K562 (cell line): Measurements from ENCODE around the gene TRIP6. TPM values are rescaled to one million over a fixed set of nuclear protein-coding genes. Genes with fewer than 3 reads are reported as not detected.
"Not testable (repeated sequence)": the region's sequence is repeated elsewhere in the genome, so short reads cannot be mapped to it uniquely, and the experiment has no call there.

Source experiments
- ATAC-seq: fragments of 200-7000 bp; cut with Tn5 transposase; 3 replicates; pipeline ENCODE4 v1.9.1; 2020; ENCODE audit warnings: moderate library complexity
- BruUV-seq: library from RNA; stranded (reverse); fragments of 400-500 nt; replicated peaks from 2 replicates; lab custom pipeline; 2021; lab: Mats Ljungman, UMichigan
- CTCF ChIA-PET: fragments of 300-600 bp; formaldehyde crosslinking; extraction: SDS; loops from one replicate; lab custom pipeline; 2021; ENCODE audit warnings: low intra/inter-chr PET ratio; lab: Yijun Ruan, JAX
- POLR2A ChIA-PET: fragments of 300-600, 350-650 bp; sonication (Branson Sonifier 250); formaldehyde crosslinking; extraction: SDS; loops from one replicate; lab custom pipeline; 2021; ENCODE audit warnings: antibody characterized with exemption, inconsistent platforms; lab: Yijun Ruan, JAX
- DNase-seq, 4 experiments: peaks; one replicate each; pipeline versions ENCODE4 v3.0.0 to v3.0.0-alpha.2; 2011 to 2018; ENCODE audit warnings: low spot score in 3 of 4, mixed read lengths in 3 of 4; ENCODE audit errors: extremely low read depth in 1 of 4
- FAIRE-seq: peaks from 2 replicates; lab custom pipeline; 2011; peaks lifted over from hg19 to GRCh38; lab: Jason Lieb, UNC
- H2AFZ ChIP-seq: 2 replicates; pipeline ENCODE4 v1.6.0; 2011; ENCODE audit warnings: low read depth, low read length, control low read depth, inconsistent platforms
- H3K27ac ChIP-seq: fragments of 200-600 bp; 3 replicates; pipeline ENCODE4 v1.8.0; 2011; ENCODE audit warnings: low read depth, mild to moderate bottlenecking, control low read depth, inconsistent platforms, low read length, moderate library complexity, mixed read lengths; ENCODE audit errors: extremely low read depth
- H3K27me3 ChIP-seq, 2 experiments: fragments of 300-600 bp in 1 of 2; 2 replicates in 1 of 2; 3 replicates in 1 of 2; pipeline versions ENCODE4 v1.6.0 to v1.8.0; 2011; ENCODE audit warnings: inconsistent platforms in 2 of 2, low read length in 2 of 2, mild to moderate bottlenecking in 1 of 2, mixed read lengths in 1 of 2, moderate library complexity in 1 of 2; ENCODE audit not compliant: control insufficient read depth in 2 of 2, insufficient read depth in 2 of 2
- H3K36me3 ChIP-seq: fragments of 300-600 bp; 3 replicates; pipeline ENCODE4 v1.8.0; 2011; ENCODE audit warnings: mild to moderate bottlenecking, low read length, inconsistent platforms; ENCODE audit not compliant: control insufficient read depth, insufficient read depth
- H3K4me1 ChIP-seq, 2 experiments: fragments of 200-600 bp in 1 of 2; replicated peaks in 1 of 2; 2 replicates in 1 of 2; 3 replicates in 1 of 2; pipeline versions ENCODE4 v1.5.1 to v1.8.0; 2011; ENCODE audit warnings: inconsistent platforms in 2 of 2, low read length in 2 of 2, mild to moderate bottlenecking in 1 of 2, mixed read lengths in 1 of 2, moderate library complexity in 1 of 2; ENCODE audit not compliant: control insufficient read depth in 2 of 2, insufficient read depth in 2 of 2
- H3K4me2 ChIP-seq: 2 replicates; pipeline ENCODE4 v1.6.1; 2011; ENCODE audit warnings: low read length, control low read depth, inconsistent platforms, mixed read lengths; ENCODE audit not compliant: insufficient read depth
- H3K4me3 ChIP-seq: fragments of 200-600 bp; sonication (generic), shearing (Covaris generic); 2 replicates; pipeline ENCODE4 v1.5.1; 2016; ENCODE audit warnings: control low read depth, inconsistent platforms
- H3K79me2 ChIP-seq: fragments of 200-600 bp; 3 replicates; pipeline ENCODE4 v1.8.0; 2011; ENCODE audit warnings: low read length, inconsistent platforms; ENCODE audit not compliant: control insufficient read depth, insufficient read depth
- H3K9ac ChIP-seq, 2 experiments: 2 replicates each; pipeline versions ENCODE4 v1.6.0 to v1.6.1; 2011; ENCODE audit warnings: low read depth in 2 of 2, low read length in 2 of 2, control low read depth in 1 of 2, inconsistent platforms in 1 of 2, mild to moderate bottlenecking in 1 of 2, mixed read lengths in 1 of 2; ENCODE audit not compliant: insufficient read depth in 1 of 2
- H3K9me1 ChIP-seq: one replicate; pipeline ENCODE4 v1.6.0; 2011; ENCODE audit warnings: inconsistent platforms, mild to moderate bottlenecking, low read length, moderate library complexity; ENCODE audit not compliant: control insufficient read depth, insufficient read depth
- H3K9me3 ChIP-seq: replicated peaks from 2 replicates; pipeline ENCODE4 v1.5.1; 2011; ENCODE audit warnings: low read depth, low read length, inconsistent platforms; ENCODE audit not compliant: control insufficient read depth, insufficient read depth
- H4K20me1 ChIP-seq: replicated peaks from 2 replicates; pipeline ENCODE4 v1.6.1; 2011; ENCODE audit warnings: low read length, inconsistent platforms, mixed read lengths; ENCODE audit not compliant: control insufficient read depth, insufficient read depth
- STAG1 ChIP-seq: sonication (generic); formaldehyde crosslinking; IDR thresholded peaks from 2 replicates; pipeline ENCODE4 v1.5.0; 2020; ENCODE audit warnings: missing genetic modification reagents, borderline replicate concordance
- U2AF1 ChIP-seq: fragments of 200-400 bp; formaldehyde crosslinking; optimal IDR thresholded peaks from 2 replicates; pipeline ENCODE3; 2017; ENCODE audit warnings: mild to moderate bottlenecking, low read depth, low read length, moderate library complexity
- WGBS: fragments of 100-300 bp; shearing (Covaris generic); methylation state at CpG from one replicate; pipeline ENCODE4 v1.1.6; 2016; ENCODE audit warnings: low coverage, mixed read lengths; ENCODE audit not compliant: insufficient coverage; ENCODE audit errors: missing lambda C conversion rate; 5-methylcytosine and 5-hydroxymethylcytosine counted together
- in situ Hi-C: fragments of 300-500 bp; cut with MboI; formaldehyde crosslinking; loops from 4 replicates; pipeline ENCODE4 v1.15.0; 2018; ENCODE audit warnings: inconsistent platforms, mixed read lengths
- intact Hi-C: fragments of 100-400 bp; cut with micrococcal nuclease; formaldehyde crosslinking; loops from 2 replicates; pipeline ENCODE4 v1.14.2; 2022
- polyA plus RNA-seq, 8 experiments: library from polyadenylated mRNA; depleted of rRNA in 4 of 8; stranded (reverse) in 5 of 8; unstranded in 3 of 8; fragments of >200 nt; fragmentation: Nextera tagmentation in 2 of 8; fragmentation: Illumina TruSeq in 1 of 8; extraction: Ambion mirVana in 2 of 8; extraction: Trizol in 1 of 8; gene quantifications; 2 replicates each; pipeline versions ENCODE4 v1.2.1 to v1.2.3, GENCODE V29; 2011 to 2014; ENCODE audit warnings: inconsistent platforms in 1 of 8, missing spikeins in 1 of 8
- total RNA-seq, 7 experiments: library from RNA; depleted of rRNA in 6 of 7; stranded (reverse); fragments of >200 nt in 6 of 7; fragmentation: Illumina TruSeq in 2 of 7; extraction: Trizol in 2 of 7; gene quantifications; 2 replicates each; pipeline versions ENCODE4 v1.2.1 to v1.2.3, GENCODE V29; 2011 to 2021; ENCODE audit warnings: low replicate concordance in 1 of 7

TRIP6 gene
- total and polyA plus RNA-seq, 9 of the 15 experiments (the other 6 are each of a cell fraction or from before 2014, with no cell fraction given) = 5.9 to 141 (median 54.0) TPM

GRCh38 chr7:100854146-100854895, 12.9 kb upstream of the TRIP6 start:
- H3K4me3 ChIP-seq = no peak overlapping the region
- intact Hi-C loops = loop anchor here (5.0 kb wide), 2 partner anchors 162 to 387 kb away; partner anchors contain the start of gene GIGYF1
- no TSS peak for BruUV-seq
- H3K27ac ChIP-seq = no peak overlapping the region
- POLR2A ChIA-PET = interaction anchor here (0.9 to 1.0 kb wide), 2 partner anchors 9 to 52 kb away, joined by 3 read pairs; no protein-coding TSS in a partner anchor
- no peaks in the 10 kb centered on the region for H3K9me3 ChIP-seq
- H3K27me3 ChIP-seq = no peaks in the 10 kb centered on the region
- DNase-seq (peak in 3 of 4 experiments; percentile 20 to 50 (median 45)), ATAC-seq (no peak), FAIRE-seq (no peak)
- H2AFZ ChIP-seq = no peak overlapping the region
- H4K20me1 ChIP-seq = no peaks in the 10 kb centered on the region
- no peak overlapping the region for H3K4me2 ChIP-seq
- peak overlapping the region in 1 of 2 experiments; percentile 56; a peak in 2 of 4 replicates for H3K9ac ChIP-seq
- H3K4me1 ChIP-seq = peaks cover 4 to 38% of the 10 kb centered on the region in 2 experiments; a peak in 4 of 5 replicates
- WGBS = 84% methylated on average over 12 of the region's 14 CpGs
- CTCF ChIA-PET = no interaction called here
- H3K79me2 ChIP-seq = peaks cover 13% of the 10 kb centered on the region
- H3K36me3 ChIP-seq = 0 out of 3 replicates have a peak, but pooled peaks cover 2% of the 10 kb centered on the region
- in situ Hi-C loops = loop anchor here (5.0 kb wide), 1 partner anchor 147 kb away; the partner anchor contains the start of gene POP7
- TF ChIP-seq STAG1 (0 out of 2 replicates have a peak, but pooled peaks have one; percentile 12), U2AF1 (no peak)
- no peaks in the 10 kb centered on the region for H3K9me1 ChIP-seq

- H3K36me3 ChIP-seq, H3K27me3 ChIP-seq, FAIRE-seq, H3K4me2 ChIP-seq, H2AFZ ChIP-seq, H3K27ac ChIP-seq, H3K9me1 ChIP-seq, POLR2A ChIA-PET, BruUV-seq, H4K20me1 ChIP-seq, H3K4me3 ChIP-seq, H3K9ac ChIP-seq, CTCF ChIA-PET, ATAC-seq, H3K9me3 ChIP-seq, DNase-seq: not testable (repeated sequence)
- in situ Hi-C loops = loop anchor here (5.0 kb wide), 1 partner anchor 148 kb away; the partner anchor contains the start of gene POP7
- WGBS = 91% methylated on average over 9 of the region's 9 CpGs
- Histone ChIP-seq H3K4me1 (peaks cover 4 to 40% of the 10 kb centered on the region in 2 experiments; a peak in 4 of 5 replicates), H3K79me2 (peaks cover 13% of the 10 kb centered on the region)
- intact Hi-C loops = loop anchor here (5.0 kb wide), 2 partner anchors 163 to 388 kb away; partner anchors contain the start of gene GIGYF1
These were observed 12.3 kb upstream of the TRIP6 start for GRCh38 chr7:100854899-100855298.
